Peyer's patch (tissue), 4 donors: ENCODE data around the gene CCNJ. TPM values are rescaled to one million over a fixed set of nuclear protein-coding genes. Genes with fewer than 3 reads are reported as not detected.
"Not testable (repeated sequence)": the region's sequence is repeated elsewhere in the genome, so short reads cannot be mapped to it uniquely, and the experiment has no call there.

Source experiments
- DNase-seq, 3 donors: peaks; one replicate each; pipeline ENCODE4 v3.0.0-alpha.2; 2017 to 2019
- H3K27ac ChIP-seq, 4 donors: fragments of 200-600 bp; sonication (generic); one replicate each; pipeline ENCODE4 v1.5.1; 2016 to 2019
- H3K27me3 ChIP-seq, 2 donors: fragments of 200-600 bp; sonication (generic); one replicate each; pipeline ENCODE4 v1.5.1; 2019
- H3K36me3 ChIP-seq, 3 donors: fragments of 200-600 bp; sonication (generic); one replicate each; pipeline ENCODE4 v1.5.1; 2016 to 2019
- H3K4me1 ChIP-seq, 4 donors: fragments of 200-600 bp; sonication (generic); one replicate each; pipeline ENCODE4 v1.5.1; 2016 to 2019
- H3K4me3 ChIP-seq, 4 donors: fragments of 200-600 bp; sonication (generic); 1 replicate in 3 of 4; 2 replicates in 1 of 4; pipeline ENCODE4 v1.5.1; 2016 to 2019; ENCODE audit warnings: mild to moderate bottlenecking in 1 of 4
- H3K9me3 ChIP-seq, 4 donors: fragments of 200-600 bp; sonication (generic); one replicate each; pipeline ENCODE4 v1.5.1; 2016 to 2019; ENCODE audit warnings: mild to moderate bottlenecking in 1 of 4
- POLR2A ChIP-seq, 2 donors: fragments of 450-650 bp; IDR thresholded peaks; one replicate each; pipeline ENCODE4 v1.5.1; 2017; ENCODE audit warnings: antibody characterized with exemption in 2 of 2, mild to moderate bottlenecking in 2 of 2, moderate library complexity in 2 of 2
- total RNA-seq, 4 donors: library from RNA; depleted of rRNA; stranded (reverse); fragments of >200 nt; gene quantifications; one replicate each; pipeline ENCODE4 v1.1.0, GENCODE V29; 2016
- TF ChIP-seq, protein P1 (sequence below), 6 experiments: fragments of 450-650 bp in 4 of 6; fragments of 200-600 bp in 2 of 6; sonication (generic) in 1 of 6; IDR thresholded peaks; one replicate each; pipeline ENCODE4 v1.5.1; 2017 to 2019; ENCODE audit warnings: antibody characterized with exemption in 6 of 6, mild to moderate bottlenecking in 3 of 6, moderate library complexity in 1 of 6

The CCNJ gene
- total RNA-seq, 4 donors from 2014 or later, result 1.7 to 5.8 (median 4.5) TPM

DNA sequence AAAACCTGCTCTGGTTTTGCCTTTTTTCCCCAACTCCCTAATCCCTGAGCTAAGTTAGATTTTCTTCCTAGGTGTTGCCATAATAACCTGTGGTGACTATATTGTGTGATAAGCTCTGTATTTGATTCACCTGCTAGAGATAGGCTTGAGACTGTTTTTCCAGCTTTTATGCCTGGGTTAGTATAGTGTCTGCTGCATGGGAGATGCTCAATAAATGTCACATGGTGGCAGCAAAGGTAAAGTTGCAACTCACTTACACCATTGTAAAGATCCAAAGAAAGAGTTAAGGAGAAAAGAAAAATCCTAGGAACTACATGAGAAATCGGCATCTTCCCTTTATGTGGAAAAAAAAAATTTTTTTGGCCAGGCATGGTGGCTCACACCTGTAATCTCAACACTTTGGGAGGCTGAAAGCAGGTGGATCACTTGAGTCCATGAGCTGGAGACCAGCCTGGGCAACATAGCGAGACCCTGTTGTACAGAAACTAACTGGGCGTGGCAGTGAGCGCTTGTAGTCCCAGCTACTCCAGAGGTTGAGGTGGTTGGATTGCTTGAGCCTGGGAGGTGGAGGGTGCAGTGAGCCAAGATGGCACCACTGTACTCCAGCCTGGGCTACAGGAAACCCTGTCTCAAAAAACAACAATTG lies 3.7 kb downstream of the CCNJ start:
- DNase-seq, result no peak
- Histone ChIP-seq H3K9me3 (no peaks in the 10 kb centered on the region), H3K27ac (no peak overlapping the region), H3K36me3 (peaks cover 0 to 18% (median 0%) of the 10 kb centered on the region in 3 donors), H3K4me1 (peaks cover 0 to 18% (median 3%) of the 10 kb centered on the region in 4 donors), H3K27me3 (no peaks in the 10 kb centered on the region), H3K4me3 (no peak overlapping the region)
- TF ChIP-seq, protein P1, sequence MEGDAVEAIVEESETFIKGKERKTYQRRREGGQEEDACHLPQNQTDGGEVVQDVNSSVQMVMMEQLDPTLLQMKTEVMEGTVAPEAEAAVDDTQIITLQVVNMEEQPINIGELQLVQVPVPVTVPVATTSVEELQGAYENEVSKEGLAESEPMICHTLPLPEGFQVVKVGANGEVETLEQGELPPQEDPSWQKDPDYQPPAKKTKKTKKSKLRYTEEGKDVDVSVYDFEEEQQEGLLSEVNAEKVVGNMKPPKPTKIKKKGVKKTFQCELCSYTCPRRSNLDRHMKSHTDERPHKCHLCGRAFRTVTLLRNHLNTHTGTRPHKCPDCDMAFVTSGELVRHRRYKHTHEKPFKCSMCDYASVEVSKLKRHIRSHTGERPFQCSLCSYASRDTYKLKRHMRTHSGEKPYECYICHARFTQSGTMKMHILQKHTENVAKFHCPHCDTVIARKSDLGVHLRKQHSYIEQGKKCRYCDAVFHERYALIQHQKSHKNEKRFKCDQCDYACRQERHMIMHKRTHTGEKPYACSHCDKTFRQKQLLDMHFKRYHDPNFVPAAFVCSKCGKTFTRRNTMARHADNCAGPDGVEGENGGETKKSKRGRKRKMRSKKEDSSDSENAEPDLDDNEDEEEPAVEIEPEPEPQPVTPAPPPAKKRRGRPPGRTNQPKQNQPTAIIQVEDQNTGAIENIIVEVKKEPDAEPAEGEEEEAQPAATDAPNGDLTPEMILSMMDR (IDR thresholded peaks at IDR 0.05), result peak in 2 of 6 experiments; percentile 15 to 16
- no peak for TF ChIP-seq POLR2A (IDR thresholded peaks at IDR 0.05)

DNA sequence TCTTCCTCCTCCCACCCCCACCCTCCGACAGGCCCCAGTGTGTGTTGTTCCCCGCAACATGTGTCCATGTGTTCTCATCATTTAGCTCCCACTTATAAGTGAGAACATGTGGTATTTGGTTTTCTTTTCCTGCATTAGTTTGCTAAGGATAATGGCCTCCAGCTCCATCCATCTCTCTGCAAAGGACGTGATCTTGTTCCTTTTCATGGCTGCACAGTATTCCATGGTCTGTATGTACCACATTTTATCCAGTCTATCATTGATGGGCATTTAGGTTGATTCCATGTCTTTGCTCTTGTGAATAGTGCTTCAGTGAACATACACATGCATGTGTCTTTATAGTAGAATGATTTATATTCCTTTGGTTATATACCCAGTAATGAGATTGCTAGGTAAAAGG lies 4.5 kb downstream of the CCNJ start:
- DNase-seq, H3K9me3 ChIP-seq, H3K4me3 ChIP-seq, H3K27me3 ChIP-seq, H3K27ac ChIP-seq: not testable (repeated sequence)
- peaks cover 0 to 15% (median 3%) of the 10 kb centered on the region in 4 donors for H3K4me1 ChIP-seq
- H3K36me3 ChIP-seq, result peaks cover 0 to 18% (median 0%) of the 10 kb centered on the region in 3 donors

DNA sequence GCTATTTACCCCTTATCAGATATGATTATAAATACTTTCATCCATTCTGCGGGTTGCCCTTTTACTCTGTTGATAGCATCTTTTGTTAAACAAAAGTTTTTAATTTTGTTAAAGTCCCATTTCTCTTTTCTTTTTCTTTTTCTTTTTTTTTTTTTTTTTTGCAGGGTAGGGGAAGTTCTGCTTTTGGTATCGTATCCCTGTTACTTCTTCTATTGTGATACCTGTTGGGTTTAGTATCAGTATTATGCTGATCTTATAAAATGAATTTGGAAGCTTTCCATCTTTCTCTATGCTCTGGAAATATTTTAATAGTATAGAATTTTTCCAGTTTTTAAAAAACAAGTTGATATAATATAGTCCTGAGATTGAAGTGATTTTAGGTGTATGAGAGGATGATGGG lies 6.0 kb downstream of the CCNJ start:
- Histone ChIP-seq H3K4me1 (peaks cover 0 to 14% (median 2%) of the 10 kb centered on the region in 4 donors), H3K27ac (no peak overlapping the region), H3K9me3 (no peaks in the 10 kb centered on the region), H3K4me3 (no peak overlapping the region), H3K36me3 (peaks cover 0 to 18% (median 0%) of the 10 kb centered on the region in 3 donors), H3K27me3 (no peaks in the 10 kb centered on the region)
- DNase-seq, result no peak
- TF ChIP-seq POLR2A (IDR thresholded peaks at IDR 0.05), result no peak
- TF ChIP-seq, protein P1 (IDR thresholded peaks at IDR 0.05), result no peak

DNA sequence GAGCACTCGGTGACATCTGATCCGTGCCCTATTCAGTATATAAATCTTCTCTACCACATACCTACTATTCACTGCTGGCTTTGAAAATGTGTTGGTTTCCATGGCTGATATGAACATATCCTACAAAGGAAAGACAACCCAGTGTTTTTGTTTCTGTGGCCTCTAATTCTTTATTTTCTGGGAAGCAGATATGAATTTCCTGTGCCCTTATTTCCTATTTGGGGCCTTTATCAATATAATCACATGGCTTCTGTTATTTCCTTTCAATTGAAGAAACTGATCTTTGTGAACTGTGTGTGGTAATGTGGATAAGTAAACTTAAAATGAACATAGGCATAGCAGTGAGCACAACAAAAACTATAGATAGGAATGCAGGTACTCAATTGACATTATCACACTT lies 10.6 kb downstream of the CCNJ start:
- TF ChIP-seq, protein P1 (IDR thresholded peaks at IDR 0.05), result no peak
- TF ChIP-seq POLR2A (IDR thresholded peaks at IDR 0.05), result no peak
- Histone ChIP-seq H3K36me3 (peaks cover 0 to 41% (median 0%) of the 10 kb centered on the region in 3 donors), H3K27ac (no peak overlapping the region)

DNA sequence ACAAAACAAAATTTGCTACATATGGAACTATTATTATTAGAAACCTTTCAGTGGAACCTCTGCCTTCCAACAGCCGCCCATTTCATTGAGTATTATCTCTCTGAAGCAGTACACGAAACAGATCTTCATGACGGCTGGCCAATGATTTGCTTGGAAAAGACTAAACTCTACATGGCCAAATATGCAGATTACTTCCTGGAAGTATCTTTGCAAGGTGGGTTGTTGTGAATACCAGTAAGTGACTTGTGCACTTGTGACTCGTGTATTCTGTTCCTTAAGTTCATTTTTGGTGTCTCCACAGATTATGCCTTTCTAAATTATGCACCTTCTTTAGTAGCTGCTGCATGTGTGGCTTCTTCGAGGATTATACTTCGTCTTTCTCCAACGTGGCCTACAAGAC lies 13.4 kb downstream of the CCNJ start:
- H3K36me3 ChIP-seq, result peaks cover 0 to 34% (median 0%) of the 10 kb centered on the region in 3 donors
- no peak for TF ChIP-seq POLR2A (IDR thresholded peaks at IDR 0.05)
- TF ChIP-seq, protein P1 (IDR thresholded peaks at IDR 0.05), result no peak
- no peak for DNase-seq

More for the DNA sequence above, 10.6 kb downstream of the CCNJ start:
- Histone ChIP-seq H3K27me3 (no peaks in the 10 kb centered on the region), H3K9me3 (no peaks in the 10 kb centered on the region), H3K4me1 (no peaks in the 10 kb centered on the region), H3K4me3 (no peak overlapping the region)
- DNase-seq, result no peak

DNA sequence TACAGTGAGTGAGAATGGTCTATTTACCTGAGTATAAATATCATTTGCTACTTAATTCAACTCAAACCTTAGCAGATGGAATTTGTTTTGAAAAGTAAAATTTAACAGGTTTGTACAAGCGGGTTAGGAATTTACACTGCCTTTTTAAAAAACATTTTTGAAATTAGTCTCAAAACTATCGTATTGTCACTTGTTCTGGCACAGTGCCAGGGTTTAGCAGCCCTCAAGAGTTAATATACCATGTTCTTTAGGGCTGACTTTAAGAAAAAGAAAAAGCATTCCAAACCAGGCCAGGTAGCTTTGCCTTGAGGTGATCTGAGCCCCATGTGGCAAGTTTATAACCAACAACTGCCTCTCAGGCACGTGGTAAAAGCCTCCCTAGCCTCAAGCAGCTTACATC lies 17.8 kb downstream of the CCNJ start:
- no peak for TF ChIP-seq POLR2A (IDR thresholded peaks at IDR 0.05)
- TF ChIP-seq, protein P1 (IDR thresholded peaks at IDR 0.05), result no peak
- peaks cover 0 to 33% (median 0%) of the 10 kb centered on the region in 3 donors for H3K36me3 ChIP-seq
- H3K4me3 ChIP-seq, result no peak overlapping the region
- H3K9me3 ChIP-seq, result no peaks in the 10 kb centered on the region
- H3K27ac ChIP-seq, result no peak overlapping the region
- no peak for DNase-seq
- H3K4me1 ChIP-seq, result no peaks in the 10 kb centered on the region
- H3K27me3 ChIP-seq, result no peaks in the 10 kb centered on the region

More for the DNA sequence above, 13.4 kb downstream of the CCNJ start:
- Histone ChIP-seq H3K4me3 (no peak overlapping the region), H3K4me1 (no peaks in the 10 kb centered on the region), H3K27ac (no peak overlapping the region), H3K9me3 (no peaks in the 10 kb centered on the region), H3K27me3 (no peaks in the 10 kb centered on the region)
